SK-N-MC (cell line): ENCODE data around the gene SACS.

Experiments
- EZH2 ChIP-seq: fragments of 200-600 bp; sonication (generic); IDR thresholded peaks from one replicate; pipeline ENCODE4 v1.6.1; 2017; ENCODE audit warnings: antibody characterized with exemption
- POLR2AphosphoS5 ChIP-seq: IDR thresholded peaks from 2 replicates; pipeline ENCODE4 v1.6.1; 2012; ENCODE audit warnings: mild to moderate bottlenecking, low read depth, low read length, borderline replicate concordance

GRCh38 chr13:23456437-23457210 is 23.1 kb upstream of the SACS start:
- TF ChIP-seq POLR2AphosphoS5 (no peak), EZH2 (no peak)
